ENCODE results near the gene ASCL5. TPM values are rescaled to one million over a fixed set of nuclear protein-coding genes. Genes with fewer than 3 reads are reported as not detected.

Gene ASCL5
- total and polyA plus RNA-seq, 9 of the 15 experiments (the other 6 are each of a cell fraction or from before 2014, with no cell fraction given): 0.09 TPM; not detected in 8

GRCh38 chr1:201153474-201154388, 26.7 kb upstream of the ASCL5 start (continued):
- TF ChIP-seq UBTF (IDR thresholded peaks at IDR 0.05; ENCODE audit: borderline replicate concordance in 1 of 2, low read depth in 2 of 2, low read length in 2 of 2) (peak in 1 of 2 experiments; percentile 14; a peak in 1 of 4 replicates), ATF6 (CRISPR knock-in tag; IDR thresholded peaks at IDR 0.05) (peak; percentile 58; the same call in 1 of the 2 replicates), PRMT5 (CRISPR knock-in tag; IDR thresholded peaks at IDR 0.05) (no peak), ZNF41 (CRISPR knock-in tag; conservative IDR thresholded peaks at IDR 0.05) (no peak), TSC22D4 (tag; IDR thresholded peaks at IDR 0.05) (no peak), NBN (IDR thresholded peaks at IDR 0.05; ENCODE audit: low read depth) (0 out of 2 replicates have a peak, but pooled peaks have one; percentile 58), MYC (IDR thresholded peaks at IDR 0.05; ENCODE audit: low read depth, low read length) (peak; percentile 76), MYC (CRISPR knock-in tag; IDR thresholded peaks at IDR 0.05; ENCODE audit: borderline replicate concordance, low read depth) (peak; percentile 81; the same call in 1 of the 2 replicates), ZBTB43 (CRISPR knock-in tag; IDR thresholded peaks at IDR 0.05) (no peak), HDAC1 (IDR thresholded peaks at IDR 0.05) (peak in 1 of 2 experiments; percentile 72; a peak in 2 of 4 replicates), CSDE1 (IDR thresholded peaks at IDR 0.05) (no peak), CREB3 (tag; conservative IDR thresholded peaks at IDR 0.05; ENCODE audit: low read depth) (no peak), THRAP3 (IDR thresholded peaks at IDR 0.05; ENCODE audit: borderline replicate concordance) (no peak), PTTG1 (tag; IDR thresholded peaks at IDR 0.05; ENCODE audit: low read depth) (no peak), MEF2D (tag; conservative IDR thresholded peaks at IDR 0.05; ENCODE audit: low read depth) (no peak), ATF7 (IDR thresholded peaks at IDR 0.05) (peak; percentile 30), MTF1 (CRISPR knock-in tag; IDR thresholded peaks at IDR 0.05; ENCODE audit: borderline replicate concordance) (no peak), SIRT6 (IDR thresholded peaks at IDR 0.05; ENCODE audit: low read depth, low read length) (no peak)

All from K562 (cell line).